H4 (cell line): ENCODE results near the gene RPS3. TPM values are rescaled to one million over a fixed set of nuclear protein-coding genes. Genes with fewer than 3 reads are reported as not detected.
"Not testable (repeated sequence)": the region's sequence is repeated elsewhere in the genome, so short reads cannot be mapped to it uniquely, and the experiment has no call there.

Experiments
- DNase-seq: peaks from one replicate; pipeline ENCODE4 v3.0.0-alpha.2; 2015; ENCODE audit warnings: low spot score
- total RNA-seq: library from RNA; depleted of rRNA; stranded (reverse); fragments of >200 nt; shearing (Covaris generic); gene quantifications from 2 replicates; pipeline ENCODE4 v1.2.3, GENCODE V29; 2014; rRNA removed

The RPS3 gene
- total RNA-seq = 2,042 and 2,419 TPM in 2 replicates

GRCh38 chr11:75399344-75400145 is at the start of gene RPS3:
TSS of gene RPS3 (plus strand) at chr11:75399518. CDS start at chr11:75399548, 30 bp downstream.
- DNase-seq = peak; percentile 94

GRCh38 chr11:75349521-75350116 is 49.7 kb upstream of the RPS3 start:
- DNase-seq = no peak

GRCh38 chr11:75350122-75350742 is 49.1 kb upstream of the RPS3 start:
- DNase-seq = no peak

GRCh38 chr11:75350743-75351540 is 48.4 kb upstream of the RPS3 start:
- no peak for DNase-seq

- DNase-seq = no peak
These were observed 47.9 kb upstream of the RPS3 start, which contains the start of gene ARRB1 for GRCh38 chr11:75351541-75351790. TSS of gene ARRB1 (minus strand) at chr11:75351661. CDS start at chr11:75351607, 54 bp downstream.

GRCh38 chr11:75351791-75352587 is 47.3 kb upstream of the RPS3 start:
- DNase-seq = no peak

GRCh38 chr11:75352588-75353206 is 46.6 kb upstream of the RPS3 start:
- no peak for DNase-seq

GRCh38 chr11:75355051-75355450 is 44.3 kb upstream of the RPS3 start:
- no peak for DNase-seq

GRCh38 chr11:75356613-75357012 is 42.7 kb upstream of the RPS3 start:
- no peak for DNase-seq

GRCh38 chr11:75362285-75362684 is 37.0 kb upstream of the RPS3 start:
- DNase-seq = not testable (repeated sequence)

- peak; percentile 57 for DNase-seq
These were observed 33.6 kb upstream of the RPS3 start for GRCh38 chr11:75365711-75366181.

- DNase-seq = not testable (repeated sequence)
These were observed 32.5 kb upstream of the RPS3 start for GRCh38 chr11:75366826-75367225.

GRCh38 chr11:75369560-75370255 is 29.6 kb upstream of the RPS3 start:
- no peak for DNase-seq

- DNase-seq = no peak
These were observed 27.1 kb upstream of the RPS3 start for GRCh38 chr11:75371949-75372876.

GRCh38 chr11:75373201-75373600 is 26.1 kb upstream of the RPS3 start:
- no peak for DNase-seq

- DNase-seq = no peak
These were observed 24.7 kb upstream of the RPS3 start for GRCh38 chr11:75374646-75375045.

- DNase-seq = no peak
These were observed 23.7 kb upstream of the RPS3 start for GRCh38 chr11:75375626-75376025.

- no peak for DNase-seq
These were observed 23.1 kb upstream of the RPS3 start for GRCh38 chr11:75376175-75376574.

GRCh38 chr11:75378776-75379175 is 20.5 kb upstream of the RPS3 start:
- not testable (repeated sequence) for DNase-seq
